Ovary (tissue), 9 donors: ENCODE data around the gene HUNK. TPM values are rescaled to one million over a fixed set of nuclear protein-coding genes. Genes with fewer than 3 reads are reported as not detected.

Experiments used
- DNase-seq, 5 donors: peaks; one replicate each; pipeline ENCODE4 v3.0.0-alpha.2; 2019 to 2020
- H3K27ac ChIP-seq, 2 donors: fragments of 200-600 bp; one replicate each; pipeline versions ENCODE4 v1.5.1 to v1.8.0; 2019 to 2022
- H3K27me3 ChIP-seq: fragments of 200-600 bp; one replicate; pipeline ENCODE4 v1.8.0; 2022
- H3K36me3 ChIP-seq: fragments of 200-600 bp; sonication (generic); one replicate; pipeline ENCODE4 v1.5.1; 2019
- H3K4me1 ChIP-seq: one replicate; pipeline ENCODE4 v1.8.1; 2013; ENCODE audit warnings: mild to moderate bottlenecking, moderate library complexity; ENCODE audit not compliant: insufficient read depth
- H3K4me3 ChIP-seq: fragments of 200-600 bp; sonication (generic); one replicate; pipeline ENCODE4 v1.5.1; 2017
- H3K9me3 ChIP-seq, 2 donors: fragments of 200-600 bp in 1 of 2; sonication (generic) in 1 of 2; one replicate each; pipeline versions ENCODE4 v1.5.1 to v1.8.1; 2013 to 2019; ENCODE audit warnings: mild to moderate bottlenecking in 1 of 2, moderate library complexity in 1 of 2
- EP300 ChIP-seq: sonication (generic); formaldehyde crosslinking; IDR thresholded peaks from one replicate; pipeline ENCODE4 v1.6.1; 2017; ENCODE audit warnings: antibody characterized with exemption
- POLR2A ChIP-seq: fragments of 450-650 bp; IDR thresholded peaks from one replicate; pipeline ENCODE4 v1.6.1; 2017; ENCODE audit warnings: antibody characterized with exemption, mild to moderate bottlenecking, moderate library complexity
- WGBS, 3 donors: extraction: QIAGEN DNeasy Blood & Tissue Kit in 1 of 3; methylation state at CpG; one replicate each; pipeline versions ENCODE4 v1.1.5 to v1.1.7; 2013 to 2017; 5-methylcytosine and 5-hydroxymethylcytosine counted together
- intact Hi-C, 4 donors: fragments of 100-400 bp; cut with DNase I; formaldehyde crosslinking; loops; one replicate each; pipeline versions ENCODE4 v1.11.0 to v1.15.1; 2022 to 2023
- polyA plus RNA-seq, 2 donors: library from polyadenylated mRNA; stranded (reverse); fragments of 200-250 nt in 1 of 2; fragments of 350-450 nt in 1 of 2; fragmentation: Illumina TruSeq in 1 of 2; extraction: RNeasy Lipid Tissue Mini Kit (QIAGEN cat#74804) in 1 of 2; gene quantifications; one replicate each; pipeline ENCODE4 v1.2.3, GENCODE V29; 2013 to 2014
- total RNA-seq, 7 donors: library from RNA; depleted of rRNA in 2 of 7; stranded (reverse); fragments of >200 nt in 2 of 7; fragmentation: NEBNext Ultra II Directional in 3 of 7; extraction: Animal tissue kit (Norgen Biotek cat#: 25700) in 3 of 7; gene quantifications; one replicate each; pipeline versions ENCODE4 v1.1.0 to v1.2.4, GENCODE V29; 2016 to 2023
- TF ChIP-seq, protein P1 (sequence below), 3 donors: fragments of 450-650 bp in 2 of 3; fragments of 200-600 bp in 1 of 3; IDR thresholded peaks; one replicate each; pipeline versions ENCODE4 v1.5.1 to v1.8.0; 2016 to 2022; ENCODE audit warnings: antibody characterized with exemption in 3 of 3, mild to moderate bottlenecking in 1 of 3
- donor health status: DM: no; HTN: no; CAD: no; lungs with moderate emphysema.
- donor health status: DM: no; HTN: no; CAD: no.
- donor health status: Bipolar disorder and iron deficiency.
- donor health status: DM: yes; HTN: yes; CAD: no.
- donor health status: DM: no; HTN: no; CAD: no.
- donor health status: DM: yes; HTN: yes; CAD: no.

Gene HUNK
- total and polyA plus RNA-seq, 9 donors: under 0.01 to 4.9 (median 1.6) TPM

DNA sequence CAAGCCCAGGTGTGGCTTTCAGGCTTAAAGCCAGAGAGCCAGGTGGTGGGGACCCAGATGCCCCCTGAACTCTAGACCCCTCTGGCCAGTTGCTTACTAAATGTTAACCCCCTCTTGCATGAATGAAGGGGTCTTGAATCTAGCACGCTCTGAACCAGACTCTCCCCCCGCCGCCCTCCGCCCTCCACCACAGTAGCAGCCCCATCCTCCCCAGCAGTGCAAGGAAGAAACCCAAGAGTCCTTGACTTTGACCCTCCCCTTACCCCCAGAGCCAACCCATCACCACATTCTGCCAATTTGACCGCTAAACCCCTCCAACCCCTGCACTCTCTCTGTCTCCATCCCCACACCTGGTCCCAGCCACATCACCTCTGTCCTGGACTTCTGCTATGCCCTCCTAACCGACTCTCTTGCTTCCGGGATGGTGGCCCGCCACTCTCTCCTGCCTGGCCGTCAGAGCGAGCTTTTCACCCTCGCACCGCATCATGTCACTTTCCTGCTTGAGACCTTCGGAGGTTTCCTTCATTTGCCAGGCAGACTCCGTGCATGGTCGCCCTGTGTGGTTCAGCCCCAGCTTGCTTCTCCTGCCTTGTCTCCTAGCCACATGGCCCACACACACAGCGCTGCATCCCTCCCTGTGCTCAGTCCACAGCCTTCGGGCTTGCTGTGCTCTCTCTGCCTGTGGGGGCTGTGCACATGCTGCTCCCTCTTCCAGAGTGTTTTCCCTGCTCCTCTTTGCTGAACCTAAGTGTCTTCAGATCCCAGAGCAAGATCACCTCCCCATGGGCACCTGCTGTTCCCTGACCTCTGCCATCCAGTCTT, 113.4 kb downstream of the HUNK start:
- TF ChIP-seq, protein P1, sequence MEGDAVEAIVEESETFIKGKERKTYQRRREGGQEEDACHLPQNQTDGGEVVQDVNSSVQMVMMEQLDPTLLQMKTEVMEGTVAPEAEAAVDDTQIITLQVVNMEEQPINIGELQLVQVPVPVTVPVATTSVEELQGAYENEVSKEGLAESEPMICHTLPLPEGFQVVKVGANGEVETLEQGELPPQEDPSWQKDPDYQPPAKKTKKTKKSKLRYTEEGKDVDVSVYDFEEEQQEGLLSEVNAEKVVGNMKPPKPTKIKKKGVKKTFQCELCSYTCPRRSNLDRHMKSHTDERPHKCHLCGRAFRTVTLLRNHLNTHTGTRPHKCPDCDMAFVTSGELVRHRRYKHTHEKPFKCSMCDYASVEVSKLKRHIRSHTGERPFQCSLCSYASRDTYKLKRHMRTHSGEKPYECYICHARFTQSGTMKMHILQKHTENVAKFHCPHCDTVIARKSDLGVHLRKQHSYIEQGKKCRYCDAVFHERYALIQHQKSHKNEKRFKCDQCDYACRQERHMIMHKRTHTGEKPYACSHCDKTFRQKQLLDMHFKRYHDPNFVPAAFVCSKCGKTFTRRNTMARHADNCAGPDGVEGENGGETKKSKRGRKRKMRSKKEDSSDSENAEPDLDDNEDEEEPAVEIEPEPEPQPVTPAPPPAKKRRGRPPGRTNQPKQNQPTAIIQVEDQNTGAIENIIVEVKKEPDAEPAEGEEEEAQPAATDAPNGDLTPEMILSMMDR (IDR thresholded peaks at IDR 0.05): no peak
- TF ChIP-seq POLR2A (no peak), EP300 (no peak)
- DNase-seq: no peak
- H3K4me3 ChIP-seq: no peak overlapping the region
- H3K4me1 ChIP-seq: no peaks in the 10 kb centered on the region
- WGBS, 3 donors: 92 to 95% (median 93%) methylated on average over 17 of the region's 17 CpGs
- no peaks in the 10 kb centered on the region for H3K27me3 ChIP-seq
- H3K9me3 ChIP-seq: no peaks in the 10 kb centered on the region
- intact Hi-C loops: no loop called here
- no peak overlapping the region for H3K27ac ChIP-seq
- H3K36me3 ChIP-seq: no peaks in the 10 kb centered on the region

DNA sequence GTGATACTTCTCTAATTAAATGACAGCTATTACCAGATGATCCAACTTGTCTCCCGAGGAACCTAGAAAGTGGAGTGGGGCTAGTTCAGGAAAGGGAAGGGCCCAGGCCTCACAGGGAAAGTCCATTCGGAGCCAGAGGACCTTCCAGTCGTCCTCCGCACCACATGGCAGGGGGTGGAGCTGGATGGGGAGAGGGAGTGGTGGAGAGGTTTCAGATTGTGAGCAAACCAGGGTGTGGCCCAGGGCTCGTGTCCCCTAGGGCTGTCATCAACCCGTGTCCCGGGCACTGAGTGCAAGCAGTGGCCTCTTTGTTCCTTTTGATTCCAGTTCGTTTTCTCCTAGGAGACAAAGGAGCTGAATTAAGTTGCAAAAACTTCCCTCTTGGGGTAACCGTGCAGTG, 114.9 kb downstream of the HUNK start:
- Histone ChIP-seq H3K36me3 (no peaks in the 10 kb centered on the region), H3K9me3 (no peaks in the 10 kb centered on the region), H3K27ac (no peak overlapping the region), H3K4me1 (no peaks in the 10 kb centered on the region), H3K27me3 (no peaks in the 10 kb centered on the region), H3K4me3 (no peak overlapping the region)
- DNase-seq: no peak
- TF ChIP-seq POLR2A: no peak
- TF ChIP-seq, protein P1 (IDR thresholded peaks at IDR 0.05): no peak
- no peak for TF ChIP-seq EP300
- whole genome bisulfite sequencing, 3 donors: 81 to 87% (median 86%) methylated on average over 9 of the region's 9 CpGs
- intact Hi-C loops: no loop called here

DNA sequence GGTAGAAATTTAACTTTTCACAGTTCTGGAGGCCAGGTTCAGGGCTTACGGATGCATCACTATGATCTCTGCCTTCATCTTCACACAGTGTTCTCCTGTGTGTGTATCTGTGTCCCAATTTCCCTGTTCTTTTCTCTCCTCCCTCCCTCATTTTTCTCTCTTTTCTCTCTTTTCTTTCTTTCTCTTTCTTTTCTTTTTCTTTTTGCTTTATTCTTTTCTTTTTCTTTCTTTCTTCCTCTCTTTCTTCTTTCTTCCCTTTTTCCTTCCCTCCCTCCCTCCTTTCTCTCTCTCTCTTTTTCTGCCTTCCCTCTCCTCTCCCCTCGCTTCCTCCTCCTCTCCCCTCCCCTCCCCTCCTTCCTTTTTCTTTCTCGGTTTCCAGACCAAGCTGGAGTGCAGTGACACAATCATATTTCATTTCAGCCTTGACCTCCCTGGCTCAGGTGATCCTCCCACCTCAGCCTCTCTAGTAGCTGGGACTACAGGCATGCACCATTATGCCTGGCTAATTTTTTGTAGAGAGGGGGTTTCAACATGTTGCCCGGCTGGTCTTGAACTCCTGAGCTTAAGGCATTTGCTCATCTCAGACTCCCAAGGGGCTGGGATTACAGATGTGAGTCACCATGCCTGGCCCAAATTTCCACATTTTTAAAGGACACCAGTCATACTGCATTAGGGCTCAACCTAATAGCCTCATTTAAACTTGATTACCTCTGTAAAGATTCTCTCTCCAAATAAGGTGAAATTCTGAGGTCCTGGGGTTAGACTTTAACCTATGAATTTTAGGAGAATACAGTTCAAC, 115.9 kb downstream of the HUNK start:
- H3K27ac ChIP-seq: no peak overlapping the region
- H3K36me3 ChIP-seq: no peaks in the 10 kb centered on the region
- H3K9me3 ChIP-seq: no peaks in the 10 kb centered on the region
- no peaks in the 10 kb centered on the region for H3K4me1 ChIP-seq
- DNase-seq: no peak
- TF ChIP-seq, protein P1 (IDR thresholded peaks at IDR 0.05): no peak
- TF ChIP-seq EP300: no peak
- TF ChIP-seq POLR2A: no peak
- no peak overlapping the region for H3K4me3 ChIP-seq
- H3K27me3 ChIP-seq: no peaks in the 10 kb centered on the region
- 71 to 76% (median 75%) methylated on average over 4 of the region's 4 CpGs for WGBS, 3 donors
- intact Hi-C loops: no loop called here

DNA sequence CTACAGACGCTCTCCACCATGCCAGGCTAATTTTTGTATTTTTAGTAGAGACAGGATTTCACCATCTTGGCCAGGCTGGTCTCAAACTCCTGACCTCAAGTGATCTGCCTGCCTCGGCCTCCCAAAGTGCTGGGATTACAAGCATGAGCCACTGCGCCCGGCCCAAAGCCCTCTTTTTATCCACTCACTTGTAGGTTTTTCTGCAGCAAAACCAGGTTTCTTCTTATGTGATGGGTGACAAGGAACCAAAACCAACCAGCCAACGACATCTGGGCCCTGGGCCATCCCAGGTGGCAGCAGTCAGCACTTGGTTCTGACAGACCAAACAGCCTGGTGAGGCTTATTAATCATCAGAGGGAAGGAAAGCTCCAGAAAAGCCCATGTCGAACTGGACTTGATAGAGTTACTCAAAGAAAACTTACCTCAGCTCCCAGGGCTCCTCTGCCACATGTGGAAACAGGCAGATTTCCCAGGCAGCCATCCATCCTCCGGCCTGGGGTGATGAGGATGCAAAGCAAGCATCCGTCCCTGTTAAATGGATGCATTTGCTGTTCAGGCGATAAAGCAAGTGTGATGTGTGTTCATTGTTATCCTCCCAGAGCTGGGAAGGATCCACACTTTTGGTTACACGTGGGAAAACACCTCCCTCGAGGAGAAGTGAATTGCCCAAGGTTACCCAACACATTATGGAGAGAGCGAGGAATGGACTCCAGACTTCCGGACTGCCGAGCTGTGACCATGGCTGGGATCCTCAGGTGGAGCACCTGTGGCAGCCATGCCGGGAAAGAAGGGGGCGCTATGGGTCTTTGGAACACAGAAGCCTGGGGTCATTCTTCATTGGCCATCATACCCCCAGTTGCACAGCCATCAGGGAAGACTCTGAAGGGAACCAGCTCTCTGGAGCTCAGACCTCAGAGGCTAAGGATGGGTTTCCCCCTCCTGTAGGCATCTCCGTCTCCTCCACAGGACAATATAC, 118.8 kb downstream of the HUNK start:
- no peaks in the 10 kb centered on the region for H3K9me3 ChIP-seq
- H3K27ac ChIP-seq: no peak overlapping the region
- no peak for TF ChIP-seq POLR2A
- no peak for TF ChIP-seq EP300
- TF ChIP-seq, protein P1 (IDR thresholded peaks at IDR 0.05): no peak
- intact Hi-C loops: no loop called here
- no peaks in the 10 kb centered on the region for H3K36me3 ChIP-seq
- H3K27me3 ChIP-seq: no peaks in the 10 kb centered on the region
- peaks cover 2% of the 10 kb centered on the region for H3K4me1 ChIP-seq
- no peak overlapping the region for H3K4me3 ChIP-seq
- WGBS, 3 donors: 89 to 92% (median 92%) methylated on average over 17 of the region's 17 CpGs
- no peak for DNase-seq
